NK-92 treated with Interleukin-12 subunit alpha and Interleukin-12 subunit beta, amount 100 ng/mL, for 24 hours (cell line): Measurements from ENCODE around the gene LOXL3.

ENCODE experiments used
- DNase-seq: peaks from one replicate; lab custom pipeline; 2025; lab: John Stamatoyannopoulos, UW

Gene LOXL3

GRCh38 chr2:74528600-74529356 lies 25.0 kb downstream of the LOXL3 start:
- no peak for DNase-seq

GRCh38 chr2:74527741-74528140 lies 26.0 kb downstream of the LOXL3 start:
- DNase-seq, result no peak

GRCh38 chr2:74526649-74527230 lies 27.0 kb downstream of the LOXL3 start:
- no peak for DNase-seq

GRCh38 chr2:74525717-74526648 lies 27.8 kb downstream of the LOXL3 start, which contains the start of gene DQX1:
TSS of gene DQX1 (minus strand) at chr2:74526231. CDS start at chr2:74525729, 502 bp downstream.
- no peak for DNase-seq

- DNase-seq, result no peak
These were observed 28.6 kb downstream of the LOXL3 start for GRCh38 chr2:74524955-74525716.

GRCh38 chr2:74524005-74524404 lies 29.7 kb downstream of the LOXL3 start:
- no peak for DNase-seq

- no peak for DNase-seq
These were observed 31.2 kb downstream of the LOXL3 start for GRCh38 chr2:74522516-74522915.

- DNase-seq, result no peak
These were observed 37.1 kb downstream of the LOXL3 start for GRCh38 chr2:74516650-74517049.

GRCh38 chr2:74515981-74516633 lies 37.6 kb downstream of the LOXL3 start:
- no peak for DNase-seq

GRCh38 chr2:74515271-74515980 lies 38.3 kb downstream of the LOXL3 start:
- DNase-seq, result no peak

- no peak for DNase-seq
These were observed 39.1 kb downstream of the LOXL3 start, which contains the start of gene TLX2 for GRCh38 chr2:74514368-74515270. TSS of gene TLX2 (plus strand) at chr2:74514450. CDS start at chr2:74514807, 357 bp downstream.

GRCh38 chr2:74513605-74514367 lies 40.0 kb downstream of the LOXL3 start:
- no peak for DNase-seq

GRCh38 chr2:74512744-74513604 lies 40.8 kb downstream of the LOXL3 start:
- no peak for DNase-seq

GRCh38 chr2:74511104-74511989 lies 42.4 kb downstream of the LOXL3 start:
- no peak for DNase-seq

- no peak for DNase-seq
These were observed 43.5 kb downstream of the LOXL3 start for GRCh38 chr2:74510272-74510671.

GRCh38 chr2:74507926-74508520 lies 45.7 kb downstream of the LOXL3 start:
- DNase-seq, result no peak
